B cell (primary cell): ENCODE results near the gene NMNAT2.

Source experiments
- CTCF ChIP-seq: fragments of 200-600 bp; IDR thresholded peaks from one replicate; pipeline ENCODE4 v1.8.0; 2022; ENCODE audit warnings: antibody characterized with exemption, mild to moderate bottlenecking
- EZH2 ChIP-seq: IDR thresholded peaks from 2 replicates; pipeline ENCODE4 v1.6.1; 2012; ENCODE audit warnings: borderline replicate concordance, low read depth, mild to moderate bottlenecking, moderate library complexity, low read length; ENCODE audit not compliant: insufficient read depth, poor library complexity, severe bottlenecking

- TF ChIP-seq CTCF, result no peak
- no peak for TF ChIP-seq EZH2
These were observed 166.2 kb downstream of the NMNAT2 start for GRCh38 chr1:183251959-183252450.
